Bone marrow (tissue), 2 donors: ENCODE data around the gene ICE1.
"Not testable (repeated sequence)": the region's sequence is repeated elsewhere in the genome, so short reads cannot be mapped to it uniquely, and the experiment has no call there.

Experiments
- DNase-seq, 2 donors: peaks; one replicate each; lab custom pipeline; 2025; lab: John Stamatoyannopoulos, UW

ICE1 gene

GRCh38 chr5:5404381-5404780 lies 18.1 kb upstream of the ICE1 start:
- no peak for DNase-seq

DNA sequence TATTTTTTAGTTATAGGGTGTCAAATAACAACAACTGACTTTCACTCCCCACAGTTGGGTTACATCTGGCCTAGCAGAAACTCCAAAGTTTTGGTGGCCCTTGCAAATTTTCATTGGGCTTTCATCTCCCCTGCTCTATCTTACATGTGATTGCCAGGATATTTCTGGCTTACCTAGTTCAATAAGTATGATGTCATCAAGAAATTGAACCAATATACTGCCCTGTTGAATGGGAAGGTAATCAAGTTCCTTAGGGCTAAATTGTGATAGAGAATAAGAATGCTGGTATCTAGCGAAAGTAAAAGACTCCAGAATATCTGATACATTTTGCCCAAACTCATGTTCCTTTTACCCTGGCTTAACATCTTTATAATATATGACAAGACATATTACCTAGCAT lies 17.0 kb upstream of the ICE1 start:
- DNase-seq = no peak

DNA sequence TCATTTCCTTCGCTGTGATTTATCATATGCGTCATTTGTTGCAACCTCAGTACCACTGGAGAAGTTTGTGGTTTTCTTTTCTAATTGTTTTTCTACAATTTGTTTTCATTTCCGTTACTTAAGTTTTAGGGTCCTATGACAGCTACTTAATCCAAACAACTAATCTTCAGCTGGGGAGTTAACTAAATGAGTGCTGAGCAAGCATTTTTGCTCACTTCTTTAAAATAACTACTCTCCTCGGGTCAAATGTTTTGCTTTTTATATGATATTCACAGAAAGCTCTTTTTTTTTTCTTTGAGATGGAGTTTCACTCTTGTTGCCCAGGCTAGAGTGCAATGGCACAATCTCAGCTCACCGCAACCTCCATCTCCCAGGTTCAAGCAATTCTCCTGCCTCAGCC lies 14.6 kb upstream of the ICE1 start:
- DNase-seq = no peak

- DNase-seq = no peak
These were observed 13.2 kb upstream of the ICE1 start for GRCh38 chr5:5409151-5409810.

DNA sequence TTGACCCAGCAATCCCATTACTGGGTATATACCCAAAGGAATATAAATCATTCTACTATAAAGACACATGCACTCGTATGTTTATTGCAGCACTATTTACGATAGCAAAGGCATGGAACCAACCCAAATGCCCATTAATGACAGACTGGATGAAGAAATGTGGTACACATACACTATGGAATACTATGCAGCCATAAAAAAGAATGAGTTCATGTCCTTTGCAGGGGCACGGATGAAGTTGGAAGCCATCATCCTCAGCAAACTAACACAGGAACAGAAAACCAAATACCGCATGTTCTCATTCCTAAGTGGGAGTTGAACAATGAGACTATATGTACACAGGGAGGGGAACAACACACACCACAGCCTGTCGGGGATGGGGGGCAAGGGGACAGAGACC lies 8.6 kb upstream of the ICE1 start:
- DNase-seq = not testable (repeated sequence)

DNA sequence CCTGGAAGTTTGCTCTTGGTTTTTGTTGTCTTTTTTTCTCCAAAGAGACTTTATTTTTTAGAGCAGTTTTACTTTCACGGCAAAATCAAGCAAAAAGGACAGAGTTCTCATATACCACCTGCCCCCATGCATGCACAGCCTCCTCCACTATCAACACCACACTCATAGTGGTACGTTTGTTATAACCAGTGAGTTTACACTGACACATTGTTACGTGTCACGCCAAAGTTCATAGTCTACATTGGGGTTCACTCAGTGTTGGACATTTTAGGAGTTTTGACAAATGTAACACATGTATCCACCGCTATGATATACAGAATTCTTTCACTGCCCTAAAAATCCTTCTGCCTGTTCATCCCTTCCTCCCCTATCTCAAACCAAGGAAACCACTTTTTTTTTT lies 7.5 kb upstream of the ICE1 start:
- no peak for DNase-seq

- DNase-seq = no peak
These were observed 5.7 kb upstream of the ICE1 start for GRCh38 chr5:5416733-5417132.

DNA sequence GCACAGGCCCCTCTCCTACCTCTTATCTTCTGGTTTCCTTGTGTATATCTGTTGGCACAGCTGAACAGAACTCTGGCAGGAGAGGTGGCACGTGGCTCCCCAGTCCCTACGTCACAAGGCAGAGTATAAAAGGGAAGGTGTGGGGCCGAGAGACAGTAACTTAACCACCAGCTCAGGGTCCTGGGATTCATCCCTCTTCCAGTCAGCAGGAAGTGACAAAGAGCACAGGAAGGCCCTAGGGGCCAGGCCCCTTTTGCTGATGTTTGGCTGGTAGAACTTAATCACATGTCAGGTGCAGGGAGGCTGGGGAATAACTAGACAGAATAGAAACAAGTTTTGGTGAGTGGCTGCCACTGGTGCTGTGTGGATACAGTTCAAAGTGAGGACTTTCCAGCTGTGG lies 4.5 kb upstream of the ICE1 start:
- no peak for DNase-seq

GRCh38 chr5:5418764-5419163 lies 3.7 kb upstream of the ICE1 start:
- no peak for DNase-seq

DNA sequence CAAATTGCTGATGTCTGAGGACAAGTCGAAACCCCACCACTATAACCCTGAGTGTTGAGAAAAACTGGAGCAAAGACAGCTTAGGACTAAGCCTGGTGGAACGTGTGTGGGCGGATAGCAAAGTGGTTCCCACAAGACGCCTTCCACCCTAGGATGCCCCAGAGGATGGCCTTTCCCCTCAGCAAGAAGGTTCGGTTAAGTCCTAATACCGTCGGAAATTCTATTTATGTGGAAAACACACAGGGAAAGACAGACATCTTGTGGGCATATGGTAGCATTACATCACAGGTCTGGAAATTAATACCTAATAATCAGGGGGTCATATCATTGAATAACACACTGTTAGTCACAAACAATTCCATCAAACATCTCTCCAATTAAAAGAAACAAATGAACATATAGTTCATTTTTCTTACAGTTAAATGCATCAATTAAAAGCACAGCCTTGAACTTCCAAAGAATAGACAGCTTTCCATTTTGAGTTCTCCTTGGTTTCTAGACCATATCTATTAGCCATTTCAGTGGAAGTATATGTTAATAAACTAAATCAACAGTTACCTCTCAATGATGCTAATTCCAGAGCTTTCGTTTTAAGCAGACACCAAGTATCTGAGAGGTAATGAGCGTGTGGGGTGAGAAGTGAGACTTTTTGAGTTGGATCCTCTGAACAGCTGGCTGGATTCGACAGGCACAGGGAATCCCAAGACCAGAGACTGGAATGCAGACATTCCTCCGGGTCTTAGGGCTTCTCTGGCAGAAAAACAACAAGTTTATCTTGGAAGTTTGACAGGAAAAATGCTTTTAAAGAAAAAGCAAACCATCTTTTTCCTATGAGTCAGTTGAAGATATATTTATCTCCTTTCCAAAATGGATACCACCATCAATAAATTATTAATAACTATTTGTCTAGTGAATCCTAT lies 2.9 kb upstream of the ICE1 start:
- no peak for DNase-seq

GRCh38 chr5:5420251-5420650 lies 2.2 kb upstream of the ICE1 start:
- DNase-seq = no peak

- no peak for DNase-seq
These were observed 1.1 kb upstream of the ICE1 start for GRCh38 chr5:5421149-5421960.

GRCh38 chr5:5422819-5423515 lies 490 bp downstream of the ICE1 start:
- no peak for DNase-seq

GRCh38 chr5:5423586-5423985 lies 1.1 kb downstream of the ICE1 start:
- DNase-seq = no peak

GRCh38 chr5:5424736-5425135 lies 2.3 kb downstream of the ICE1 start:
- no peak for DNase-seq

DNA sequence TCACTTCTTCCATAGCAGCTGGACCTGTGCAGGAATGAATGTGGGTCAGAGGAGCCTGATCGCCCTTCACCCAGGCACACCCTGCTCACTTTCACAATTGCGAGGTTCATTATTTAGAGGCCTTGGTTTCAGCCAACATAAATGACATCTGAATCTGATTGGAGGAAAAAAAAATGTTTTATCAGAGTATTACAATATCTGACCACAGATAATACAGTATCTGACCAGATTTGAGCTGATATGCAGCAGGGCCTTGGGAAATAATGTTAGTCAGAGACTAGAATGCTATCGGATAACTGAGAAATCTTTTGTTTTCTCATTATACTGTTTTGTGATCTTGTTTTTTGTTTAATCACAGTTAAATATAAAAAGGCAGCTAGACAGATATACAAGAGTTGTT lies 7.7 kb downstream of the ICE1 start:
- DNase-seq = no peak

GRCh38 chr5:5432020-5432707 lies 9.7 kb downstream of the ICE1 start:
- DNase-seq = no peak

DNA sequence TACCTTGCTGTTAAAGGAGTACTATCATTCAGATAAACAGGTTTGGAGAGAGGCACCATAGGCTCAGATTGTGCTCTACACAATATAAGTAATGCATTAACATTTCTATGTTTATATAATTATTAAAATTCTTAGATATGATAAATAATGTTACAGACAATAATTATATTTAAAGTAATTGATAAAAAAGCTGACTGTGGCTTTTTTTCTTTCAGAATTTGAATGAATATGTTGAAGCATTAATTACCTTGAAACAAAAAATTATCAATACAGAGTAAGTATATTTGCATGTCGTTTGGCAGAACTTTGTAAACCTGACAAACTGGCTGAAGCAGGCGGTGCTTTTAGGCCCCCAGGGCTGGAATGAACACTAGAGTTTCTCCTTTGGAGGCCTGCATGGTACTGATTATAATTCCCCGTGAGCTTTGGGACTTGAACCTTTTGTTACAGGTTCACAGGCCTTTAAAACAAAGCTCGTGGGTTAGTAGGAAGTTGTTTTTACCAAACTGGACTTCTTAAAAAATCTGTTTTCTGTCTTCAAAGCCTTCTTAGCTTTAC lies 13.8 kb downstream of the ICE1 start:
- no peak for DNase-seq

DNA sequence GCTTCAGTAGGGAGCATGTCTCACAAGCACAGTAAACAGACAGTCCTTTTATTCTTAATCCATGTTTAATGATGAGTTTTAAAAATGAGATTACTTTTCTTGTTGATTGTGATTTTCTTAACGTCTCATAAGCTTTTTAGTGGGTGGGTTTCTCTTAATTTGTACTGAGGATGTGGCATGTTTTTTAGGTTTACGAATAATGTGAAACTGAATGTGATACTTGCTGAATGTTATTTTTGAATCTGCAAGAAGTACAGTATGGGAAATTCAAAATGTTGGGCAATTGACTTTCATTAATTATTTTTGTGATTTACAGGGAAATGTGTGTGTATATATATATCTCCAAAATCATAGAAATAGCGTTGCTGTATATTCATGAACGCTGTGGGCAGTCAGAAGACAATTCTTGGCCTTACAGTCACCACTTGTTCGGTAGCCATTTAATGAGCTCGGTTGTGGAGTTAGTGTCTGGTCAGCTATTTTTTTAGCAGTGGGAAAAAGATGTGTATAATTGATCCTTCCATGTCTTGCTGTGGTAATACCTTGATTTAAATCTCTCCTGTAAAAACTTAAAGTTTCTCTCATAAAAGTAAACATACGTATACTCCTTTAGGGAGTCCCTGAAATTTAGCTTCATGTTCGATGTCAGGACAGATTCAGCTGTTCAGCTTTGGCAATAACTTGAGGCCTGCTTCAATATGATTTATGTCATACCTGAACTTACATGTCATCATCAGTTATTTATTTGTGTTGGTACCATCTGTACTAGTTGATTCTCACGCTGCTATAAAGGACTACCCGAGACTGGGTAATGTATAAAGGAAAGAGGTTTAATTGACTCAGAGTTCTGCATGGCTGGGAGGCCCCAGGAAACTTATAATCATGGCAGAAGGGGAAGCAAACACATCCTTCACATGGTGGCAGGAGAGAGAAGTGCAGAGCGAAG lies 15.0 kb downstream of the ICE1 start:
- no peak for DNase-seq

GRCh38 chr5:5451863-5452262 lies 29.4 kb downstream of the ICE1 start:
- no peak for DNase-seq
